NCI-H748 treated with DMSO at 0.1 percent for 48 hours (cell line): ENCODE measurements around the gene CECR2.
"Not testable (repeated sequence)": the region's sequence is repeated elsewhere in the genome, so short reads cannot be mapped to it uniquely, and the experiment has no call there.

Source experiments
- DNase-seq: peaks from one replicate; lab custom pipeline; 2025; lab: John Stamatoyannopoulos, UW

CECR2 gene

DNA sequence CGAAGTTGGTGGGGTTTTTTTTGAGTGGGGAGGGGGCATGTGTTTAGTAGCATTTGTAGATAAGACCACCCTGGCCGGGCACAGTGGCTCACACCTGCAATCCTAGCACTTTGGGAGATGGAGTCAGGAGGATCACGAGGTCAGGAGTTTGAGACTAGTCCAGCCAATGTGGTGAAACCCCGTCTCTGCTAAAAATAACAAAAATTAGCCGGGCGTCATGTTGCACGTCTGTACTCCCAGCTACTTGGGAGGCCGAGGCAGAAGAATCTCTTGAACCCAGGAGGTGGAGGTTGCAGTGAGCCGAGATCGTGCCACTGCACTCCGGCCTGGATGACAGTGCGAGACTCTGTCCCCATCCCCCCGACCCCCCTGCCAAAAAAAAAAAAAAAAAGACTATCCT, 34.6 kb downstream of the CECR2 start:
- DNase-seq = no peak

- DNase-seq = no peak
These were observed 38.4 kb downstream of the CECR2 start for GRCh38 chr22:17407643-17408042.

GRCh38 chr22:17410576-17410975, 41.3 kb downstream of the CECR2 start:
- DNase-seq = no peak

DNA sequence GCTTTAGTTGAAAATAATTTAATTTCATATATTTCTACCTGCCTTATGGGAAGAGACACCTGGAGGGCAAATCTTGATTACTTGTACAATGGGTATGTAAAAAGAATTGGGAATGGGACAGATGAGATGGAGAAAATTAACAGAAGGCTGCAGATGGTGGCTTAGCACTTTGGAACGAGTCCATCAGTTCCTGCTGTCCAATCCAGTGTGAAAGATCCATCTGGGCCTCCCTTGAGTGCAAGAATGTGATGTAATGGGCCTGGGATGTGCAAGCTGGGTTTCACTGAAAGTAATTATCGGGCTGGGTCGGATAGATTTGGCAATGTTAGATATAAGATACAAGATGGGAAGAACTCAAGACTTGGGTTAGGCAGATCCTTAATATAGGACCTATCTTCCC, 42.0 kb downstream of the CECR2 start:
- no peak for DNase-seq

GRCh38 chr22:17412232-17412631, 43.0 kb downstream of the CECR2 start:
- DNase-seq = no peak

- no peak for DNase-seq
These were observed 49.6 kb downstream of the CECR2 start for GRCh38 chr22:17418890-17419324.

GRCh38 chr22:17419348-17419747, 50.1 kb downstream of the CECR2 start:
- DNase-seq = no peak

DNA sequence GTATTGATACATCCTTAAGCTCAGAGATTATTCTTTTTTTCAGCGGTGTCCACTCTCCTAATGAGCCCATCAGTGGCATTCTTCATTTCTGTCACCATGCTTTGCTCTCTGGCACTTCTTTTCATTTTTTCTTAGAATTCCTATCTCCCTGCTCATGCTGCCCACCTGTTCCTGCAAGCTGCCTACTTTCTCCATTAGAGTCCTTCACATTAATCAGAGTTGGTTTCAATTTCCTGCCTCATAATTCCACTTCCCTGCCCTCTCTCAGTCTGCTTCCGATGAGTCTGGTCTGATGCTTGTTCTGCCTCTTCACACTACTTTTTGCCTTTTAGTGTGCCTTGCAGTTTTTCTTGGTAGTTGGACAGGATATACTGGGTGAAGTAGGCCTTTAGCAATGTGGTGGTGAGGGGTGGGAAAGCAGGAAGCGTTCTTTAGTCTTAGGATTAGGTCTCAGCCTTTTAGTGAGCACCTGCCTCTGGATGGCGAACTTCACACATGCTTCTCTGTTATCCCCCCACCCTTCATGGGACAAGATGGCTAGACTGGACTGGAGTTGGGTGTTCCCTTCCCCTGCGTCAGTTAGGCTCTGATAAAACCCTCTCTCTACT, 53.6 kb downstream of the CECR2 start:
- no peak for DNase-seq

DNA sequence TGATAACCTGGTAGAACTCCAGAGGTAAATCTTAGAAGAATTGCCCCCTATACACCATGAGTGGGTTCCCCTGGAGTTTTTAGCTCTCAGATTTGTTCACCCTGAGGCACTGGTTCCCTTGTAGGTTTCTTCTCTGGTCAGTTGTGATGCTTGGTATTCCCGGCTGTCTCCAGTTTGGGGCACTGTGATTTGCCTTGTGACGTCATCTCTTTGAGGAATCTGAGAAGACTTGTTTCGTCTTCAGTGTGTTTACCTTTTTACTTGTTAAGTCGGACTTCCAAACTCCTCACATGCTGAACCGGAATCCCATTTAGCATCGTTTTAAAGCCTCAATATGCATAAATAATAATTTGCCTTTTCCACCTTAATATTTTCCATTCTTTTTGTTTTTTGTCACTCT, 54.4 kb downstream of the CECR2 start:
- no peak for DNase-seq

DNA sequence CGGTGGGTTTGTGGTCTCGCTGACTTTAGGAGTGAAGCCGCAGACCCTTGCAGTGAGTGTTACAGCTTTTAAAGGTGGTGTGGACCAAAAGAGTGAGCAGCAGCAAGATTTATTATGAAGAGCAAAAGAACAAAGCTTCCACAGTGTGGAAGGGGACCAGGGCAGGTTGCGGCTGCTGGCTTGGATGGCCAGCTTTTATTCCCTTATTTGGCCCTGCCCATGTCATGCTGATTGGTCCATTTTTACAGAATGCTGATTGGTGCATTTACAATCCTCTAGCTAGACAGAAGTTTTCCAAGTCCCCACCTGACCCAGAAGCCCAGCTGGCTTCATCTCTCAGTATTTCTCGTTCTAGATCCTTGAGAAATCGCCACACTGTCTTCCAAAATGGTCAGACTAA, 58.3 kb downstream of the CECR2 start:
- DNase-seq = not testable (repeated sequence)

DNA sequence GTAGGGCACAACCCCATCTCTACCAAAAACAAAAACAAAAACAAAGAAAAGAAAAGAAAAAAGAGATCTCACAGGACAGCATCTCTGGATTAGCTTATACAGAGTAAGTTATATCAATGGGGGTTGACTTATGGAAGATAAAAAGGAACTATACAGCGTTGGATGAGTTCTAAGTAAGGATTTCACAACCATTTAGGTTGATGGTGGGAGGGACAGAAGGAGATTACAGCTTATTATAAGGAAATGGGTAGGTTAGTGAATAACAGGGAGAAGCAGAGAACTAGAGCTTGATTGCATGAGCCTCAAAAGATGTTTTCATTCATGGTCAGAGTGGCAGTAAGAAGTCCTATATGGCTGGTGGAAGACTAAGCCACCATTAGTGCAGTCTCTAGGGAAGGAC, 60.3 kb downstream of the CECR2 start:
- DNase-seq = no peak

DNA sequence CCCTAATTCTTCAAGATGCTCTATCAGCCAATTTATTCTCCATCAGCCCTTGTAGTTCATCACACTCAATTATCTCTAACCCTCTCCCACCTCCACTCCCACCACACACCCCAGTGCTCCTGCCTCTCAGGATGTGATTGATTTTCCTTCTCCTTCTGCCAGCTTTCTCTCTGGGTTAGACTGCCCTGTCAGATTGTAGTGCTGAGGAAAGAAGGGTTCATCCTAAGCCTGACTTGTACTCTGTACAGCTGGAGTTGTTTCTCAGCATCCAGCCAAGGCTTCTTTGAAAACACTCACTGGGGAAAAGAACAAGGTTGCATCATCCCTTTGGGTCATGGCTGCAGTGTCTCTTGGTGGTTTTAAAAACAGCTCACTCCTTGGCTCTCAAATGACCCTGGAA, 61.2 kb downstream of the CECR2 start:
- no peak for DNase-seq

- DNase-seq = no peak
These were observed 61.9 kb downstream of the CECR2 start for GRCh38 chr22:17431179-17431578.

- no peak for DNase-seq
These were observed 65.6 kb downstream of the CECR2 start for GRCh38 chr22:17434856-17435255.

GRCh38 chr22:17435375-17435774, 66.1 kb downstream of the CECR2 start:
- no peak for DNase-seq

GRCh38 chr22:17436382-17436980, 67.2 kb downstream of the CECR2 start:
- DNase-seq = no peak

- no peak for DNase-seq
These were observed 67.7 kb downstream of the CECR2 start for GRCh38 chr22:17436981-17437412.

DNA sequence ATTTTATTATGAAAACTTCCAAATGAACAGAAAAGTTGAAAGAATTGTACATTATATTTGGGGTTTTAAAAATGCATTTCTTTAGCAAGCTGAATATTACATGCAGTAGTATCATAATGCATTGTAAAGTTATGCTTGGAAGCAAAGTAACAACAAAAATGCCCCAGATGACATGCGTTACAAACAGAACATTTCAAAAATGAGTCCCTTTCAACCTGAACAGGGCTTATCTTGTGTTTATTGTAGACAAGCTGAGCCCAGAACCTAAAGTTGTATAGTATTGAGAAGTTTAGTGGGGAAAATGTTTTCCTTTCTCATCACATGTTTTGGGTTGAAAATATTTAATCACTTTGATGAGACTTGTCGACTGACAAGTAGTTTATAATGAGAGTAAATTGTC, 68.8 kb downstream of the CECR2 start:
- DNase-seq = no peak

- no peak for DNase-seq
These were observed 72.1 kb downstream of the CECR2 start for GRCh38 chr22:17441326-17441725.

DNA sequence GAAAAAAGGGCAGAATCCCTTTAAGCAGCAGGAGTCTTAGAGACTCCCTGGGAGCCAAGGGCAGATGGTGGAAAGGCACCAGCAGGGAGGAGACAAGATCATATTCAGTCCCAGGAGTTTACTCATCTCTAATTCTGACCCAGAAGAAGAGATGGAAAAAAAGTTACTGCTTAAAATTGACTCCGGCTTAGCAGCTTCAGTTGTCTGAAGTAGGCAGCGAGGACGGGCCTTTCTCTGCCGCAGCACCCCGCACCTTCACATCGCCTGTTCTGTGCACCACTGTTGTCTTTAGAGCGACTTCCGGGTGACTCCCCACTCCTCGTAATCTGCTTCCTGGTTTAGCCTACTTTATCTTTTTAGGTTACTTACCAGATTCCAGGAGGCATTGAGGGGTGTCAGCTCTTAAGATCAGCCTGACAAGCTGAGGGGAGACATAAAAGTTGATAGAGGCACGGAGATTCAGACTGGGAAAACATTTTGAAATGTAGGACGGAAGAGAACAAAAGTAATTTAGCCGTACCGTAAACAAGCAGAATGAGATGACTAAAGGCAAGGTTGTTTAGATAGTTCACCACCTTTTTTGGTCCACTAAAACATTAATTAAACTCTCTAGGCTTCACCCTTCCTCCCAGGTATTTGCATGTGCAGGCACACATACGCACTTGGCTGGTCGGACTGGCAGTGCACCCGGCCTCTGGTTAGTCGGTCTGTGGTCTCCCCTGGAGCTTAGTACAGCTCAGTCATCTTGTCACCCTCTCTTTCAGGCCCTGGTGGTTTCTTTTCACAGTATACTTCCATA, 74.3 kb downstream of the CECR2 start:
- no peak for DNase-seq

GRCh38 chr22:17444204-17444504, 74.9 kb downstream of the CECR2 start:
- DNase-seq = no peak

DNA sequence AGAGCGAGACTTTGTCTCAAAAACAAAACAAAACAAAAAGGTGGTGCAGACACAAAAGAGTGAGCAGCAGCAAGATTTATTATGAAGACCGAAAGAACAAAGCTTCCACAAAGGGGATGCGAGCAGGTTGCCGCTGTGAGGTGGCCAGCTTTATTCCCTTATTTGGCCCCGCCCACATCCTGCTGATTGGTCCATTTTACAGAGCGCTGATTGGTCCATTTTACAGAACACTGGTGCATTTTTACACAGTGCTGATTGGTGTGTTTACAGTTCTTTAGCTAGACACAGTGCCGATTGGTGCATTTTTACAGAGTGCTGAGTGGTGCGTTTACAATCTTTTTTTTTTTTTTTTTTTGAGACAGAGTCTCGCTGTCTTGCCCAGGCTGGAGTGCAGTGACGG, 77.4 kb downstream of the CECR2 start:
- no peak for DNase-seq

DNA sequence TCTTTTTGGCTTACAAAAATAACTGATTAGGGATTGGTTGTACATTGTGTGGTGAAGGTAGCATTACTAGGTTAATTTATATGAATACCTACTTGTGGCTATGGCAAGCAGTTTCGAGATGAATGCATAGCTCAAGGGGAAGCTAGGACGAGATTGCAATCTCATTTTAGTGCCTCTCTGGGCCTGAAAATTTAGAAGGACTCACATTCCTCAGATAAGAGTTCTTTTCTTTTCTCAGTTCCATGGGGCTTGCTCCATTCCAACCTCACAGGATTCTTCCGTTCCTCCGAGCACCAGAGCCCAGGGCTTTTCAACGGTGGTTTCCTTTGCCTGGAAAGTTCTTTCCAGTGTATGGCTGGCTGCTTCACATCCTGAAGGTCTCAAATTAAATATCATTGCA, 82.1 kb downstream of the CECR2 start:
- DNase-seq = no peak

- DNase-seq = no peak
These were observed 91.6 kb downstream of the CECR2 start for GRCh38 chr22:17460895-17461294.
